Neural cell (in vitro differentiated cells): ENCODE results near the gene MACC1. TPM values are rescaled to one million over a fixed set of nuclear protein-coding genes. Genes with fewer than 3 reads are reported as not detected.
"Not testable (repeated sequence)": the region's sequence is repeated elsewhere in the genome, so short reads cannot be mapped to it uniquely, and the experiment has no call there.

Source experiments
- H2AFZ ChIP-seq: fragments of 200-600, 300-800 bp; sonication (generic), shearing (Covaris generic); 2 replicates; pipeline ENCODE4 v1.6.0; 2014; ENCODE audit warnings: low read depth, mild to moderate bottlenecking, antibody characterized with exemption, low read length, moderate library complexity
- H3F3A ChIP-seq: fragments of 200-600 bp; shearing (Covaris generic); 2 replicates; pipeline ENCODE4 v1.6.1; 2016; ENCODE audit warnings: mild to moderate bottlenecking, moderate library complexity, mixed read lengths, antibody characterized with exemption, low read length; ENCODE audit not compliant: insufficient read depth, poor library complexity, severe bottlenecking
- H3K27ac ChIP-seq: fragments of 200-600, 300-800 bp; sonication (generic), shearing (Covaris generic); 2 replicates; pipeline ENCODE4 v1.5.1; 2014; ENCODE audit warnings: mild to moderate bottlenecking, low read length, moderate library complexity
- H3K27me3 ChIP-seq: fragments of 300-800, 200-600 bp; sonication (generic), shearing (Covaris generic); 2 replicates; pipeline ENCODE4 v1.6.0; 2014; ENCODE audit warnings: mild to moderate bottlenecking, low read depth, low read length, moderate library complexity; ENCODE audit not compliant: insufficient read depth
- H3K36me3 ChIP-seq: fragments of 300-800, 200-600 bp; sonication (generic), shearing (Covaris generic); 2 replicates; pipeline ENCODE4 v1.5.1; 2014; ENCODE audit warnings: mild to moderate bottlenecking, antibody characterized with exemption, low read length, moderate library complexity; ENCODE audit not compliant: insufficient read depth
- H3K4me2 ChIP-seq: fragments of 300-800, 200-600 bp; sonication (generic), shearing (Covaris generic); 2 replicates; pipeline ENCODE4 v1.6.0; 2014; ENCODE audit warnings: mild to moderate bottlenecking, low read length
- H3K4me3 ChIP-seq: fragments of 300-800, 200-600 bp; sonication (generic), shearing (Covaris generic); 2 replicates; pipeline ENCODE4 v1.5.1; 2014; ENCODE audit warnings: mild to moderate bottlenecking, low read length, moderate library complexity
- H3K79me2 ChIP-seq: fragments of 200-600 bp; shearing (Covaris generic); replicated peaks from 2 replicates; pipeline ENCODE4 v1.6.0; 2014; ENCODE audit warnings: mild to moderate bottlenecking, low read length, moderate library complexity; ENCODE audit not compliant: insufficient read depth
- H3K9ac ChIP-seq: fragments of 300-800, 200-600 bp; sonication (generic), shearing (Covaris generic); 2 replicates; pipeline ENCODE4 v1.6.1; 2016; ENCODE audit warnings: mild to moderate bottlenecking, low read length, mixed read lengths
- H3K9me2 ChIP-seq: fragments of 200-600 bp; shearing (Covaris generic); 2 replicates; pipeline ENCODE4 v1.6.1; 2016; ENCODE audit warnings: mild to moderate bottlenecking, low read length, mixed read lengths; ENCODE audit not compliant: insufficient read depth
- H3K9me3 ChIP-seq: fragments of 200-600, 300-800 bp; sonication (generic), shearing (Covaris generic); 2 replicates; pipeline ENCODE4 v1.6.1; 2016; ENCODE audit warnings: mild to moderate bottlenecking, mixed run types, low read length, moderate library complexity, mixed read lengths
- H4K20me1 ChIP-seq: fragments of 200-600 bp; shearing (Covaris generic); 2 replicates; pipeline ENCODE4 v1.6.1; 2016; ENCODE audit warnings: mild to moderate bottlenecking, mixed run types; ENCODE audit not compliant: insufficient read depth
- EP300 ChIP-seq: fragments of 450-650 bp; conservative IDR thresholded peaks from 2 replicates; pipeline ENCODE4 v1.6.1; 2014; ENCODE audit warnings: antibody characterized with exemption, mild to moderate bottlenecking, moderate library complexity; ENCODE audit not compliant: poor library complexity, severe bottlenecking
- EZH2 ChIP-seq: fragments of 200-600, 300-800 bp; shearing (Covaris generic), sonication (generic); IDR thresholded peaks from 2 replicates; pipeline ENCODE4 v1.6.1; 2014; ENCODE audit warnings: antibody characterized with exemption, low read length, borderline replicate concordance, mild to moderate bottlenecking; ENCODE audit not compliant: insufficient read depth, poor library complexity, severe bottlenecking
- MXI1 ChIP-seq: fragments of 450-650 bp; conservative IDR thresholded peaks from 2 replicates; pipeline ENCODE4 v1.6.1; 2014; ENCODE audit warnings: antibody characterized with exemption, mild to moderate bottlenecking; ENCODE audit not compliant: poor library complexity, severe bottlenecking
- POLR2AphosphoS5 ChIP-seq: IDR thresholded peaks from 2 replicates; pipeline ENCODE4 v1.6.1; 2012
- RAD21 ChIP-seq: fragments of 450-650 bp; conservative IDR thresholded peaks from 2 replicates; pipeline ENCODE4 v1.6.1; 2014; ENCODE audit warnings: antibody characterized with exemption, mild to moderate bottlenecking, moderate library complexity
- SMC3 ChIP-seq: fragments of 450-650 bp; conservative IDR thresholded peaks from 2 replicates; pipeline ENCODE4 v1.6.1; 2014; ENCODE audit warnings: antibody characterized with exemption, mild to moderate bottlenecking, moderate library complexity; ENCODE audit not compliant: poor library complexity
- TAF1 ChIP-seq: IDR thresholded peaks from 2 replicates; pipeline ENCODE4 v1.6.1; 2012; ENCODE audit warnings: low read depth
- polyA plus RNA-seq: library from polyadenylated mRNA; depleted of rRNA; stranded (reverse); fragments of >200 nt; gene quantifications from 2 replicates; pipeline ENCODE4 v1.2.3, GENCODE V29; 2014
- TF ChIP-seq, protein P1 (sequence below): IDR thresholded peaks from 2 replicates; pipeline ENCODE4 v1.6.1; 2012; ENCODE audit warnings: borderline replicate concordance
- TF ChIP-seq, protein P2 (sequence below): fragments of 450-650 bp; IDR thresholded peaks from 2 replicates; pipeline ENCODE4 v1.5.1; 2014; ENCODE audit warnings: antibody characterized with exemption, mild to moderate bottlenecking, moderate library complexity; ENCODE audit not compliant: poor library complexity, severe bottlenecking

MACC1 gene
- polyA plus RNA-seq, 1 donor from 2014 or later = 0.20 TPM

- no peaks in the 10 kb centered on the region for H3K36me3 ChIP-seq
- no peaks in the 10 kb centered on the region for H3F3A ChIP-seq
- H3K4me3 ChIP-seq = no peak overlapping the region
- H3K27ac ChIP-seq = no peak overlapping the region
- TF ChIP-seq RAD21 (no peak), SMC3 (no peak), EZH2 (no peak), EP300 (no peak), TAF1 (no peak), MXI1 (no peak), POLR2AphosphoS5 (no peak)
- TF ChIP-seq, protein P1, sequence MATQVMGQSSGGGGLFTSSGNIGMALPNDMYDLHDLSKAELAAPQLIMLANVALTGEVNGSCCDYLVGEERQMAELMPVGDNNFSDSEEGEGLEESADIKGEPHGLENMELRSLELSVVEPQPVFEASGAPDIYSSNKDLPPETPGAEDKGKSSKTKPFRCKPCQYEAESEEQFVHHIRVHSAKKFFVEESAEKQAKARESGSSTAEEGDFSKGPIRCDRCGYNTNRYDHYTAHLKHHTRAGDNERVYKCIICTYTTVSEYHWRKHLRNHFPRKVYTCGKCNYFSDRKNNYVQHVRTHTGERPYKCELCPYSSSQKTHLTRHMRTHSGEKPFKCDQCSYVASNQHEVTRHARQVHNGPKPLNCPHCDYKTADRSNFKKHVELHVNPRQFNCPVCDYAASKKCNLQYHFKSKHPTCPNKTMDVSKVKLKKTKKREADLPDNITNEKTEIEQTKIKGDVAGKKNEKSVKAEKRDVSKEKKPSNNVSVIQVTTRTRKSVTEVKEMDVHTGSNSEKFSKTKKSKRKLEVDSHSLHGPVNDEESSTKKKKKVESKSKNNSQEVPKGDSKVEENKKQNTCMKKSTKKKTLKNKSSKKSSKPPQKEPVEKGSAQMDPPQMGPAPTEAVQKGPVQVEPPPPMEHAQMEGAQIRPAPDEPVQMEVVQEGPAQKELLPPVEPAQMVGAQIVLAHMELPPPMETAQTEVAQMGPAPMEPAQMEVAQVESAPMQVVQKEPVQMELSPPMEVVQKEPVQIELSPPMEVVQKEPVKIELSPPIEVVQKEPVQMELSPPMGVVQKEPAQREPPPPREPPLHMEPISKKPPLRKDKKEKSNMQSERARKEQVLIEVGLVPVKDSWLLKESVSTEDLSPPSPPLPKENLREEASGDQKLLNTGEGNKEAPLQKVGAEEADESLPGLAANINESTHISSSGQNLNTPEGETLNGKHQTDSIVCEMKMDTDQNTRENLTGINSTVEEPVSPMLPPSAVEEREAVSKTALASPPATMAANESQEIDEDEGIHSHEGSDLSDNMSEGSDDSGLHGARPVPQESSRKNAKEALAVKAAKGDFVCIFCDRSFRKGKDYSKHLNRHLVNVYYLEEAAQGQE = no peak
- TF ChIP-seq, protein P2, sequence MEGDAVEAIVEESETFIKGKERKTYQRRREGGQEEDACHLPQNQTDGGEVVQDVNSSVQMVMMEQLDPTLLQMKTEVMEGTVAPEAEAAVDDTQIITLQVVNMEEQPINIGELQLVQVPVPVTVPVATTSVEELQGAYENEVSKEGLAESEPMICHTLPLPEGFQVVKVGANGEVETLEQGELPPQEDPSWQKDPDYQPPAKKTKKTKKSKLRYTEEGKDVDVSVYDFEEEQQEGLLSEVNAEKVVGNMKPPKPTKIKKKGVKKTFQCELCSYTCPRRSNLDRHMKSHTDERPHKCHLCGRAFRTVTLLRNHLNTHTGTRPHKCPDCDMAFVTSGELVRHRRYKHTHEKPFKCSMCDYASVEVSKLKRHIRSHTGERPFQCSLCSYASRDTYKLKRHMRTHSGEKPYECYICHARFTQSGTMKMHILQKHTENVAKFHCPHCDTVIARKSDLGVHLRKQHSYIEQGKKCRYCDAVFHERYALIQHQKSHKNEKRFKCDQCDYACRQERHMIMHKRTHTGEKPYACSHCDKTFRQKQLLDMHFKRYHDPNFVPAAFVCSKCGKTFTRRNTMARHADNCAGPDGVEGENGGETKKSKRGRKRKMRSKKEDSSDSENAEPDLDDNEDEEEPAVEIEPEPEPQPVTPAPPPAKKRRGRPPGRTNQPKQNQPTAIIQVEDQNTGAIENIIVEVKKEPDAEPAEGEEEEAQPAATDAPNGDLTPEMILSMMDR = no peak
- H4K20me1 ChIP-seq = no peaks in the 10 kb centered on the region
- no peaks in the 10 kb centered on the region for H3K9me2 ChIP-seq
- H3K9me3 ChIP-seq = no peaks in the 10 kb centered on the region
- no peak overlapping the region for H2AFZ ChIP-seq
- no peaks in the 10 kb centered on the region for H3K79me2 ChIP-seq
- H3K27me3 ChIP-seq = no peaks in the 10 kb centered on the region
- H3K4me2 ChIP-seq = no peak overlapping the region
- H3K9ac ChIP-seq = no peak overlapping the region
These were observed 28.6 kb downstream of the MACC1 start for GRCh38 chr7:20188567-20188966.

- H3K4me3 ChIP-seq, H2AFZ ChIP-seq, H3K79me2 ChIP-seq: not testable (repeated sequence)
These were observed 29.3 kb downstream of the MACC1 start for GRCh38 chr7:20187850-20188249.

GRCh38 chr7:20185988-20186387 lies 31.2 kb downstream of the MACC1 start:
- H3K4me2 ChIP-seq = no peak overlapping the region
- H3K9me3 ChIP-seq = no peaks in the 10 kb centered on the region
- no peak overlapping the region for H3K27ac ChIP-seq
- H2AFZ ChIP-seq = no peak overlapping the region
- no peaks in the 10 kb centered on the region for H3K9me2 ChIP-seq
- H3K27me3 ChIP-seq = no peaks in the 10 kb centered on the region
- H3K79me2 ChIP-seq = no peaks in the 10 kb centered on the region
- H3K4me3 ChIP-seq = no peak overlapping the region
- TF ChIP-seq, protein P1 = no peak
- TF ChIP-seq RAD21 (no peak), EZH2 (no peak), MXI1 (no peak), POLR2AphosphoS5 (no peak), TAF1 (no peak)
- TF ChIP-seq, protein P2 = no peak
- H3K36me3 ChIP-seq = no peaks in the 10 kb centered on the region
- no peak overlapping the region for H3K9ac ChIP-seq
- H3F3A ChIP-seq = no peaks in the 10 kb centered on the region
- no peaks in the 10 kb centered on the region for H4K20me1 ChIP-seq

More at GRCh38 chr7:20187850-20188249, 29.3 kb downstream of the MACC1 start:
- H3F3A ChIP-seq, H3K9me2 ChIP-seq, H3K27me3 ChIP-seq, H3K4me2 ChIP-seq, H3K9ac ChIP-seq, H4K20me1 ChIP-seq, H3K27ac ChIP-seq, H3K9me3 ChIP-seq, H3K36me3 ChIP-seq: not testable (repeated sequence)
